NCI-H1436 treated with DMSO at 0.1 percent for 48 hours (cell line): ENCODE results near the gene UBTFL1.
"Not testable (repeated sequence)": the region's sequence is repeated elsewhere in the genome, so short reads cannot be mapped to it uniquely, and the experiment has no call there.

ENCODE experiments used
- DNase-seq: peaks from one replicate; lab custom pipeline; 2025; lab: John Stamatoyannopoulos, UW

UBTFL1 gene, protein sequence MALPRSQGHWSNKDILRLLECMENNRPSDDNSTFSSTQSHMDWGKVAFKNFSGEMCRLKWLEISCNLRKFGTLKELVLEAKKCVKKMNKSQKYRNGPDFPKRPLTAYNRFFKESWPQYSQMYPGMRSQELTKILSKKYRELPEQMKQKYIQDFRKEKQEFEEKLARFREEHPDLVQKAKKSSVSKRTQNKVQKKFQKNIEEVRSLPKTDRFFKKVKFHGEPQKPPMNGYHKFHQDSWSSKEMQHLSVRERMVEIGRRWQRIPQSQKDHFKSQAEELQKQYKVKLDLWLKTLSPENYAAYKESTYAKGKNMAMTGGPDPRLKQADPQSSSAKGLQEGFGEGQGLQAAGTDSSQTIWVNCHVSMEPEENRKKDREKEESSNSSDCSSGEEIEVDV

GRCh38 chr11:90085650-90086049, at the start of gene UBTFL1:
Gene UBTFL1, plus strand, starts transcription at chr11:90085950. Its CDS starts 0 bp downstream, at chr11:90085950.
- DNase-seq, result not testable (repeated sequence)

- DNase-seq, result not testable (repeated sequence)
Observed at GRCh38 chr11:90051591-90052209, 34.0 kb upstream of the UBTFL1 start.

GRCh38 chr11:90052311-90052710, 33.4 kb upstream of the UBTFL1 start:
- DNase-seq, result not testable (repeated sequence)

- not testable (repeated sequence) for DNase-seq
Observed at GRCh38 chr11:90053545-90053944, 32.2 kb upstream of the UBTFL1 start.

DNA sequence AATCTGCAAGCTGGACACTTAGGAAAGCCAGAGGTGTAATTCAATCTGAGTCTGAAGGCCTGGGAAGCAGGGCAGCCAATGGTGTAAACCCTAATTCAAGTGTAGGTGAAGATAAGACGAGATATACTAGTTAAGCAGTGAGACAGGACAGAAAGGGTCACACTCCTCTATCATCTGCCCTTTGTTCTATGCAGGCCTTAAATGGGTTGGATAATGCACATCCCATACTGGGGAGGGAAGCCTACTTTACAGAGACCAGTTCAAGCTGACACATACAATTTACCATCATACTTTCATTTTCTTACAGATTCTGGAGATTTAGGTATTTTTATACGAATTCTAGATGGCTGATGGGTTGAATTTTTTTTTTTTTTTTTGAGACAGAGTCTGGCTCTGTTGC, 3.0 kb downstream of the UBTFL1 start:
- DNase-seq, result not testable (repeated sequence)

DNA sequence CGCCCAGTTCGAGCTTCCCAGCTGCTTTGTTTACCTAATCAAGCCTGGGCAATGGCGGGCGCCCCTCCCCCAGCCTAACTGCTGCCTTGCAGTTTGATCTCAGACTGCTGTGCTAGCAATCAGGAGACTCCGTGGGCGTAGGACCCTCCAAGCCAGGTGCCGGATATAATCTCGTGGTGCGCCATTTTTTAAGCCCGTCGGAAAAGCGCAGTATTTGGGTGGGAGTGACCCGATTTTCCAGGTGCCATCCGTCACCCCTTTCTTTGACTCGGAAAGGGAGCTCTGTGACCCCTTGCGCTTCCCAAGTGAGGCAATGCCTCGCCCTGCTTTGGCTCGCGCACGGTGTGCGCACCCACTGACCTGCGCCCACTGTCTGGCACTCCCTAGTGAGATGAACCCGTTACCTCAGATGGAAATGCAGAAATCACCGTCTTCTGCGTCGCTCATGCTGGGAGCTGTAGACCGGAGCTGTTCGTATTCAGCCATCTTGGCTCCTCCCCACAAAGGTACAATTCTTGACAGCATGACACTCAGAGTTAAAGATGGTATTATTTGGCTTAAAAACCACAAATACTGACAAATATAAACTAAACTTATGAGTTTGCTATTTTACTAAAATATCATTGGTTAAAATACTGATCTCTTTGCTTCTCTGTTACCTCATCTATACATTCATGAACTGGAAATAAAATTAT, 9.6 kb downstream of the UBTFL1 start:
- DNase-seq, result not testable (repeated sequence)

DNA sequence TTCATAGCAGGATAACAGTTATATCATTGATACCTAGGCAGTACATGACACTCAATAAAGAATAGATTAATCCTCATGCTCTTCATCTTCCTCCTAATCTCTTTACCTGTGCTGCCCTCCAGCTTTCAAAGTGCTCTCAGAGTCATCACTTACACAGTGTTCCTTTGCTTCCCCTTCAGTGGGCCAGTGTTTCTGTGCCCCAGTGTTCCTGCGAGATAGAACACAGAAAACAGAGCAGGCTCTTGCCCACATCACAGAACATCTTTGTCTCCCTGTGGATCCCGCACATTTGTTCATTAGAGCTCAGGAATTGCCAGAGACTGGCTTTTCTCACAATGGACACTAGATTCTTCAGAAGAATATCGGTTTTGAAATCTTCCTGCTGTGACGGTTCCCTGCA, 12.5 kb downstream of the UBTFL1 start:
- not testable (repeated sequence) for DNase-seq

GRCh38 chr11:90100431-90100830, 14.7 kb downstream of the UBTFL1 start:
- DNase-seq, result no peak

DNA sequence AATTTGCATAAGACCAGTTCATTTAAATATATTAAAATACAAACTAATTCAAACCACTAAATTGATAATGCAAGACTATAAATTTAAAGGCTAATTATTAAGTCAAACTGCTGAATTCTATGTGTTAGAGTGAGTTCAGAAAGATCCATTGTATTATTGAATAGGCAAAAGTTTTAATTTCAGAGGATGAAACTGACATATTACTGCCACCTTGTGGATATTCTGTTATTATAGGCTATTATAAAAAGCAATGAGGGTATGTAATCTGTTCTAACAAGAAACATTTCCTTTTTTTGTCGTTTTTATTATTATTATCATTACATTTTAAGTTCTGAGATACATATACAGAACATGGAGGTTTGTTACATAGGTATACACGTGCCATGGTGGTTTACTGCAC, 27.8 kb downstream of the UBTFL1 start:
- no peak for DNase-seq

- DNase-seq, result no peak
Observed at GRCh38 chr11:90120191-90120590, 34.4 kb downstream of the UBTFL1 start.

DNA sequence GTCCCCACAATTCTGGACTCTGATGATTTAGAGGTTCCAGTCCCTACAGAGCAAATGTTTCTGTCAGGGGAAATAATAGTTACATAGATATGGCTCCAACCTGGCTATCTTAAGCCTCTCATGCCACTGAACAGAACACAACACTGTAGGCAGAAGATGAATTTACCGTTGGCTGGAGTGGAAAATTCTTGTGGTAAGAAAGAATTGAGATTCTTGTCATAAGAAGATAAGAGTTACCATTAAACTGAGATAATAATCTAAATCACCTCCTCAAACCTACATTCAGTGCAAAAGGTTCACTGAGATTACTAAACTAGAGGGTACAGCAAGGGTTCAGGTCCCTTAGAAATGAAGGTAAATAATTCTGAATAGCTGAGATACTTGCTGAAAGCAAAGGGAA, 38.6 kb downstream of the UBTFL1 start:
- no peak for DNase-seq

DNA sequence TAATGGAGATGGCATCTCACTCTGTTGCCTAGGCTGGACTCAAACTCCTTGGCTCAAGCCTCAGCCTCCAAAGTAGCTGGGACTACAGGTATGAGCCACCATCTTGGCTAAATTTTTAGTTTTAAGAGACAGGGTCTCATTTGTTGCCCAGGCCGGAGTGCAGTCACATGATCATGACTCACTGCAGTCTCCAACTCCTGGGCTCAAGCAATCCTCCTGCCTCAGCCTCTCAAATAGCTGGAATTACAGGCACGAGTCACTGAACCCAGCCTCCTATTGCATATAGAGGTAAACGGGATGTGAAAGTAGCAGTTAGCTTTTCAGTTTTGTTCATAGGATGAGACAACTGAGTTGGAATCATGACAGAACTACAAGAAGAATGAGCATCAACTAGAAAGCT, 39.2 kb downstream of the UBTFL1 start:
- DNase-seq, result no peak

GRCh38 chr11:90133560-90134477, 48.1 kb downstream of the UBTFL1 start:
- DNase-seq, result no peak

GRCh38 chr11:90134478-90135003, 48.8 kb downstream of the UBTFL1 start, which contains the start of gene NAALAD2:
Gene NAALAD2, plus strand, starts transcription at chr11:90134663. Its CDS starts 96 bp downstream, at chr11:90134759.
- DNase-seq, result no peak

DNA sequence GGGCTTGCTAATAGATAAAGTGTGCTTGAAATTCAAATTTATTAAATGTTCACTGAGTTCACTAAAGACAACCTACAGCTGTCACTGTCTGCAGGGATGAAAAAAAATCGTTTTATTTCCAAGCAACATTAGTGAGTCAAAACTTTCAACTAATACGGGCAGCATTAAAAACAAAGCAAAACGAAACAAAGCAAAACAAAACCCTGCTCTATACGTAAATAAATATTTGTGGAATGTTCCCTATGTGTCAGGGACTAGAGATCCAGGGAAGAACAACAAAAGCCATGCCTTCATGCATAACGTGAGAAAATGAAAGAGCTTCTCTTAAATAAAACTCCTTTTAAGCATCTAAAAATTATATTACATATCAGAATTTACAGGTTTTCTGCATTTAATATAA, 49.3 kb downstream of the UBTFL1 start:
- DNase-seq, result no peak
